Stimulated activated CD4-positive, alpha-beta T cell treated with anti-CD3 and anti-CD28 coated beads, Interleukin-15, amount 100 ng/mL, for 24 hours (primary cell): Measurements from ENCODE around the gene RPL36AL.

Experiments used
- DNase-seq: peaks from one replicate; pipeline ENCODE4 v3.0.0-alpha.2; 2020

RPL36AL gene

GRCh38 chr14:49579841-49580240 is 40.6 kb downstream of the RPL36AL start:
- no peak for DNase-seq

- DNase-seq, result no peak
Observed at GRCh38 chr14:49578141-49578540, 42.3 kb downstream of the RPL36AL start.

- DNase-seq, result no peak
Observed at GRCh38 chr14:49574038-49574437, 46.4 kb downstream of the RPL36AL start.

DNA sequence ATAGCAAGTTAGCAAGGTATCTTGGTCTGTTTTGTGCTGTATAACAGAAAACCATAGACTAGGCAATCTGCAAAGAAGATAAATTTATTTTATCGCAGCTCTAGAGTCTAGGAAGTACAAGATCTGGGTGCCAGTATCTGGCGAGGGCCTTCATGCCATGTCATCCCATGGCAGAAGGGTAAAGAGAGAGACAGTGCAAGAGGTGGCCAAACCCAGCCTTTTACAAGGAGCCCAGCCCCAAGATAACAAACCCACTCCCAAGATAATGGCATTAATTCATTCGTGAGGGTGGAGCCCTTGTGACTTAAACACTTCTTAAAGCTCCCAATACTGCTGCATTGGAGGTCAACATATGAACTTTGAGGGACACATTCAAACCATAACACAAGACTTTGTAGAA is 51.1 kb downstream of the RPL36AL start:
- DNase-seq, result no peak
